Activated T-helper 17 cell treated with anti-CD3 and anti-CD28 coated beads, Interleukin-2, amount 50 U/mL, for 72 hours (primary cell): ENCODE data around the gene RPL41. TPM values are rescaled to one million over a fixed set of nuclear protein-coding genes. Genes with fewer than 3 reads are reported as not detected.

Experiments
- ATAC-seq: fragments of 150-1000 bp; cut with Tn5 transposase; replicated peaks from 2 replicates; pipeline ENCODE4 v1.10.0; 2021; ENCODE audit warnings: mild to moderate bottlenecking, moderate library complexity
- H3K27ac Mint-ChIP-seq: one replicate; pipeline ENCODE4 v1.8.0; 2022; ENCODE audit warnings: mixed read lengths
- H3K27me3 Mint-ChIP-seq: one replicate; pipeline ENCODE4 v1.8.0; 2022; ENCODE audit warnings: mixed read lengths
- H3K36me3 Mint-ChIP-seq: one replicate; pipeline ENCODE4 v1.8.0; 2022; ENCODE audit warnings: low read depth, mild to moderate bottlenecking, mixed read lengths
- H3K4me1 Mint-ChIP-seq: one replicate; pipeline ENCODE4 v1.8.0; 2022; ENCODE audit warnings: mixed read lengths
- H3K4me3 Mint-ChIP-seq: one replicate; pipeline ENCODE4 v1.8.0; 2022; ENCODE audit warnings: mild to moderate bottlenecking, mixed read lengths
- H3K9me3 Mint-ChIP-seq: one replicate; pipeline ENCODE4 v1.8.0; 2022; ENCODE audit warnings: mixed read lengths
- total RNA-seq, 2 donors: library from RNA; stranded (reverse); gene quantifications; one replicate each; pipeline ENCODE4 v1.2.3, GENCODE V29; 2022

RPL41 gene
- total RNA-seq, 2 donors from 2014 or later = 4,564 to 4,582 TPM

DNA sequence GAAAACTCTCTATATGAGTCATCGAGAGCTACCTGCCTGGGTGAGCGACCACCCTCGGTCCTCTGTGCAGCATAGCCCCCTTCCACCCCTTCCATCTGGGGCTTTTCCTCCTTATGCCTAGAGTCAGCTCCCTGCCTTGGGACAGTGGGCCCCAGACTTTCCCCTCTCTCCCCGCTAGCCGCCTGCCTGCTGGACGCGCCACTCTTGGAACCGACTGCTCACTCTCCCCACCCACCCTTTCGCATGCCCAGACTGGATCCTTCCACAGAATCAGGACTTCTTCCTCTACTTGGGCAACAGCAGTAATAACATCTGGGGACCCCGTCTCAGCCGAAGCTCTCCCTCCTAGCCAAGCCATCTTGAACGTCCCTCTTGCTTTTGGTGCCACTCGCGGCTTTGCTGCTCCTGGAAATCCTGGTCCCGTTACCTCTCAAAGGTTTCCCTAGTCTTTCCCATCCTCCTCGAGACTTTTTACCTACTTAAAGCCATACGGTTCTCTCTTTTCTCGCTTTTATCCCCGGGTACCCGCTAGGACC lies 12.3 kb downstream of the RPL41 start:
- no peaks in the 10 kb centered on the region for H3K27me3 Mint-ChIP-seq
- peaks cover 48% of the 10 kb centered on the region for H3K4me1 Mint-ChIP-seq
- peak overlapping the region; percentile 83 for H3K27ac Mint-ChIP-seq
- H3K36me3 Mint-ChIP-seq = peaks cover 75% of the 10 kb centered on the region
- H3K4me3 Mint-ChIP-seq = peak overlapping the region; percentile 98
- no peak for ATAC-seq
- no peaks in the 10 kb centered on the region for H3K9me3 Mint-ChIP-seq

- Mint-ChIP-seq H3K4me1 (peaks cover 46% of the 10 kb centered on the region), H3K27me3 (no peaks in the 10 kb centered on the region), H3K36me3 (peaks cover 75% of the 10 kb centered on the region), H3K27ac (peak overlapping the region; percentile 83), H3K4me3 (peak overlapping the region; percentile 98), H3K9me3 (no peaks in the 10 kb centered on the region)
- ATAC-seq = peak; percentile 27
Measured at GRCh38 chr12:56129206-56129941, 12.9 kb downstream of the RPL41 start.

DNA sequence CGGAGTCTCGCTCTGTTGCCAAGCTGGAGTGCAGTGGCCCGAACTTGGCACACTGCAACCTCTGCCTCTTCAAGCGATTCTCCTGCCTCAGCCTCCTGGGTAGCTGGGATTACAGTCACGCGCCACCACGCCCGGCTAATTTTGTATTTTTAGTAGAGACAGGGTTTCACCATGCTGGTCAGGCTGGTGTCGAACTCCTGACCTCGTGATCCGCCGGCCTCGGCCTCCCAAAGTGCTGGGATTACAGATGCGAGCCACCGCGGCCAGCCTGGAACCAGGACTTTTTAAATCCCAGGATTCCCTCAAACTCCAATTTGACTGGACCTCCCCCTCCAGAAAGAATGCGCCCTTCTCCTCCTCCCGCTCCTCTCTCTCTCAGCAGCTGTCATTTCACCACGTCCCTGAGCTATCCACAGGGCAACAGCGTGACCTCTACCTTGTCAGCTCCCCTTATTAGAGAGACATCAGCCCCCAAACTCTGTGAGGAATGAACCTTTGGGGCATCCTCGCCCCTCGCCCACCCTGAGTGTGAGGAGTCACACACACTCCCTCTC lies 13.6 kb downstream of the RPL41 start:
- H3K27me3 Mint-ChIP-seq = no peaks in the 10 kb centered on the region
- no peaks in the 10 kb centered on the region for H3K9me3 Mint-ChIP-seq
- peaks cover 79% of the 10 kb centered on the region for H3K36me3 Mint-ChIP-seq
- peaks cover 47% of the 10 kb centered on the region for H3K4me1 Mint-ChIP-seq
- H3K4me3 Mint-ChIP-seq = peak overlapping the region; percentile 98
- ATAC-seq = no peak
- H3K27ac Mint-ChIP-seq = peak overlapping the region; percentile 83

DNA sequence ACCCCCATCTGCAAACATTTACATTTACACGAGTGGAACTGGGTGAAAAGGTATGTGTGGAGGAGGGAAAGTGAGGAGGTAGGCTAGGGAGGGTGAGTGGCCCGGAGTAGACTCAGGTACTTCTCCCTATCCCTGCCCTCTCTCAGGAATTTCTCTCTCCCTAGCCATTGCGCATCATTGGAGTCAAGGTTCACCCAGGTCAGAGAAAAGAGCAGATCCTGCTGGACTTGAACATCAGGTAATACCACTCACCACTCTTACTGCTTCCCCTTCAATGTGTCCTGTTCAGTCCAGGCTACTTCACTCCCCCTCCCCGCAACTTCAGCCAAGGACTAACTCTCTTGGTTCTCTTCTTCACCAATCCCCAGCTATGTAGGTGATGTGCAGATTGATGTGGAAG lies 14.4 kb downstream of the RPL41 start:
- peak overlapping the region; percentile 98 for H3K4me3 Mint-ChIP-seq
- no peaks in the 10 kb centered on the region for H3K27me3 Mint-ChIP-seq
- H3K27ac Mint-ChIP-seq = peak overlapping the region; percentile 83
- H3K4me1 Mint-ChIP-seq = peaks cover 47% of the 10 kb centered on the region
- H3K9me3 Mint-ChIP-seq = no peaks in the 10 kb centered on the region
- peaks cover 87% of the 10 kb centered on the region for H3K36me3 Mint-ChIP-seq
- ATAC-seq = no peak

GRCh38 chr12:56134897-56135296 lies 18.5 kb downstream of the RPL41 start:
- Mint-ChIP-seq H3K27me3 (no peaks in the 10 kb centered on the region), H3K27ac (no peak overlapping the region), H3K4me1 (peaks cover 39% of the 10 kb centered on the region), H3K4me3 (peak overlapping the region; percentile 33), H3K9me3 (no peaks in the 10 kb centered on the region), H3K36me3 (peaks cover 99% of the 10 kb centered on the region)
- peak; percentile 44 for ATAC-seq

GRCh38 chr12:56137853-56138571 lies 21.6 kb downstream of the RPL41 start:
- no peaks in the 10 kb centered on the region for H3K27me3 Mint-ChIP-seq
- no peaks in the 10 kb centered on the region for H3K9me3 Mint-ChIP-seq
- peaks cover 99% of the 10 kb centered on the region for H3K36me3 Mint-ChIP-seq
- H3K4me1 Mint-ChIP-seq = peaks cover 18% of the 10 kb centered on the region
- H3K4me3 Mint-ChIP-seq = peak overlapping the region; percentile 17
- peak overlapping the region; percentile 73 for H3K27ac Mint-ChIP-seq
- no peak for ATAC-seq

- no peak for ATAC-seq
- H3K9me3 Mint-ChIP-seq = no peaks in the 10 kb centered on the region
- peaks cover 85% of the 10 kb centered on the region for H3K36me3 Mint-ChIP-seq
- H3K4me3 Mint-ChIP-seq = peak overlapping the region; percentile 26
- H3K27me3 Mint-ChIP-seq = no peaks in the 10 kb centered on the region
- peaks cover 6% of the 10 kb centered on the region for H3K4me1 Mint-ChIP-seq
- H3K27ac Mint-ChIP-seq = peak overlapping the region; percentile 83
Measured at GRCh38 chr12:56141946-56142784, 25.7 kb downstream of the RPL41 start.

DNA sequence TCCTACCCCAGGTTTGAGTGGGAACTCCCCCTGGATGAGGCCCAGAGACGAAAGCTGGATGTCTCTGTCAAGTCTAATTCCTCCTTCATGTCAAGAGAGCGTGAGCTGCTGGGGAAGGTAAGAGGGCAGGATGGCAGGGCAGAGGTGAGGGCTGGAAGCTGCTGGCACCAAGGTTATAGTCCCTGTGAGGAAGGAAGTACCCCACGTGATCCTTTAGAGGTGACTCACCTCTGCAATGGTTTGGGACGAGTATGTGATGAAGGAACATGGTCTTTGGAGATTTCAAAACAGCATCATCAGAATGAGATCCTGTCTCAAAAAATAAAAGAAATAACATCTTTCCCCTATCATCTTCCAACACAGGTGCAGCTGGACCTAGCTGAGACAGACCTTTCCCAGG lies 26.8 kb downstream of the RPL41 start:
- no peaks in the 10 kb centered on the region for H3K27me3 Mint-ChIP-seq
- ATAC-seq = peak; percentile 85

GRCh38 chr12:56143870-56144269 lies 27.4 kb downstream of the RPL41 start:
- no peak for ATAC-seq
- H3K4me1 Mint-ChIP-seq = peaks cover 6% of the 10 kb centered on the region
- H3K27me3 Mint-ChIP-seq = no peaks in the 10 kb centered on the region
- H3K4me3 Mint-ChIP-seq = no peak overlapping the region
- no peaks in the 10 kb centered on the region for H3K9me3 Mint-ChIP-seq
- H3K27ac Mint-ChIP-seq = peak overlapping the region; percentile 83
- H3K36me3 Mint-ChIP-seq = peaks cover 68% of the 10 kb centered on the region

More for the DNA sequence above, 26.8 kb downstream of the RPL41 start:
- Mint-ChIP-seq H3K4me3 (peak overlapping the region; percentile 26), H3K9me3 (no peaks in the 10 kb centered on the region), H3K36me3 (peaks cover 74% of the 10 kb centered on the region), H3K4me1 (peaks cover 6% of the 10 kb centered on the region), H3K27ac (peak overlapping the region; percentile 83)

DNA sequence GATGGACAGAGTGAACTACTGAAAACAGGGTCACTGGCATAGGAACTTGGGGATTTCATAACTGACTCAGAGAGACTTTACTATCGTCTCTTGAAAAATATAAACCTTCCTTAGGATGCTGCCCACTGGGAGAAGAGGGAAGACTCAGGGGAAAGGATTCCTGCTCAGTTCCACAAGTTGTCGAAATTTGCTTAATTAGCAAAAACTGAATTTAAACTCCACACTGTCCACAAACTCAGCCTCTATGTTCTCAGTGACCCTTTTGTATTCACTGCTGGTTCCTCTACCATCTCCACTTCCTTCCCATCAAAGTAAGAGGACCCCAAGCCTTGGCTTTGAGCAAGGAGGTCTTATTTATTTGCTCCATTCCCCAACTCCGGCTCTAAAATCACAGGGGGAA lies 28.8 kb downstream of the RPL41 start:
- H3K4me3 Mint-ChIP-seq = no peak overlapping the region
- H3K9me3 Mint-ChIP-seq = no peaks in the 10 kb centered on the region
- ATAC-seq = no peak
- no peak overlapping the region for H3K27ac Mint-ChIP-seq
- H3K4me1 Mint-ChIP-seq = peaks cover 6% of the 10 kb centered on the region
- H3K36me3 Mint-ChIP-seq = peaks cover 54% of the 10 kb centered on the region
- no peaks in the 10 kb centered on the region for H3K27me3 Mint-ChIP-seq

DNA sequence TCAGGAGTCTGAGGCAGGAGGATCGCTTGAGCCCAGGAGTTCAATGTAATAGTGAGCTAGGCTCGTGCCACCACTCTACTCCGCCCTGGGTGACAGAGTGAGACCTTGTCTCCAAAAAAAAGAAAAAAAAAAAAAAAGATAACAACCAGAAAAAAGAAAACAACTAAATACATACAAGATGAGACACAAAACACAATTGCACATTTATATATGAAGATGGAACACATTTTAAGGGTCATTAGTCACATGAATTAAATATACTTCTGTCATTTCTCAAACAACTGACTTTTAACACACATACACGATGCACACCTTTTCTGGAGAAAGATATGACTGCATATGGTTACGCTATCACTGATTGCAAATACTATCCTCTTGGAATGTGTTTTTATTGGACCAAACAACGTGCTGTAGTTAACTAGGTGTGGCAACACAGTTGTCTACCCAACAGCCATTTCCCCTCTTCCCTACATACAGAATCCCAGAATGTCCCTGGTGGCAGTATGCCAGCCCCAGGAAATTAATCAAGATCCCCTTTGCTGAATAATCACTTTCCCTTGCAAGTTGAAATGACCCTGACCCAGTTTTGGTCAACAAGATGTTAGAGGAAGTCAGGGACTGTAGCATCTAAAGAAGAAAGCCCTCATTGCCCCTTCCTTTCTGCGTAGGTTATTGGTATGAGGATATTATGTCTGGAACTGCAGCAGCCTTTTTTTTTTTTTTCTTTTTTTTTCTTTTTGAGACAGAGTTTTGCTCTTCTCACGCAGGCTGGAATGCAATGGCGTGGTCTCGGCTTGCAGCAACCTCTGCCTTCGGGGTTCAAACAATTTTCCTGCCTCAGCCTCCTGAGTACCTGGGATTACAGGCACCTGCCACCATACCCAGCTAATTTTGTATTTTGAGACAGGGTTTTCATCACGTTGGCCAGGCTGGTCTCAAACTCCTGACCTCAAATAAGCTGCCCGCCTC lies 30.3 kb downstream of the RPL41 start:
- Mint-ChIP-seq H3K4me1 (peaks cover 12% of the 10 kb centered on the region), H3K36me3 (peaks cover 43% of the 10 kb centered on the region), H3K27me3 (no peaks in the 10 kb centered on the region), H3K27ac (no peak overlapping the region), H3K9me3 (no peaks in the 10 kb centered on the region), H3K4me3 (no peak overlapping the region)
- ATAC-seq = no peak

- Mint-ChIP-seq H3K4me3 (peak overlapping the region; percentile 81), H3K27me3 (no peaks in the 10 kb centered on the region), H3K4me1 (peaks cover 6% of the 10 kb centered on the region), H3K36me3 (peaks cover 14% of the 10 kb centered on the region), H3K9me3 (no peaks in the 10 kb centered on the region), H3K27ac (peak overlapping the region; percentile 90)
- no peak for ATAC-seq
Measured at GRCh38 chr12:56150563-56150962, 34.1 kb downstream of the RPL41 start.

GRCh38 chr12:56151672-56152131 lies 35.3 kb downstream of the RPL41 start:
- Mint-ChIP-seq H3K4me1 (peaks cover 6% of the 10 kb centered on the region), H3K4me3 (peak overlapping the region; percentile 81), H3K27me3 (no peaks in the 10 kb centered on the region), H3K36me3 (peaks cover 18% of the 10 kb centered on the region), H3K27ac (peak overlapping the region; percentile 90), H3K9me3 (no peaks in the 10 kb centered on the region)
- peak; percentile 64 for ATAC-seq
